MM.1S (cell line): ENCODE data around the gene MR1.
"Not testable (repeated sequence)": the region's sequence is repeated elsewhere in the genome, so short reads cannot be mapped to it uniquely, and the experiment has no call there.

ENCODE experiments used
- DNase-seq: peaks from one replicate; pipeline ENCODE4 v3.0.0-alpha.2; 2015
- H2AFZ ChIP-seq: fragments of 300-600 bp; sonication (generic); 2 replicates; pipeline ENCODE4 v1.6.0; 2016; ENCODE audit warnings: antibody characterized with exemption, low read length
- H3F3A ChIP-seq: fragments of 300-600 bp; sonication (generic); 2 replicates; pipeline ENCODE4 v1.6.1; 2016; ENCODE audit warnings: mild to moderate bottlenecking, antibody characterized with exemption, low read length, moderate library complexity, mixed read lengths; ENCODE audit not compliant: insufficient read depth
- H3K27ac ChIP-seq: fragments of 300-600 bp; sonication (generic); 2 replicates; pipeline ENCODE4 v1.5.1; 2016; ENCODE audit warnings: mild to moderate bottlenecking, low read length
- H3K27me3 ChIP-seq: fragments of 300-600 bp; sonication (generic); replicated peaks from 2 replicates; pipeline ENCODE4 v1.6.0; 2016; ENCODE audit warnings: low read length; ENCODE audit not compliant: insufficient read depth
- H3K36me3 ChIP-seq: fragments of 300-600 bp; sonication (generic); replicated peaks from 2 replicates; pipeline ENCODE4 v1.6.1; 2016; ENCODE audit warnings: mild to moderate bottlenecking, low read length, mixed read lengths; ENCODE audit not compliant: insufficient read depth
- H3K4me1 ChIP-seq: fragments of 300-600 bp; sonication (generic); 2 replicates; pipeline ENCODE4 v1.6.1; 2016; ENCODE audit warnings: low read length, mixed read lengths
- H3K4me2 ChIP-seq: fragments of 300-600 bp; sonication (generic); 2 replicates; pipeline ENCODE4 v1.6.0; 2016; ENCODE audit warnings: low read depth, low read length
- H3K4me3 ChIP-seq: fragments of 300-600 bp; sonication (generic); 2 replicates; pipeline ENCODE4 v1.5.1; 2016; ENCODE audit warnings: low read length, mixed read lengths
- H3K79me2 ChIP-seq: fragments of 300-600 bp; sonication (generic); 2 replicates; pipeline ENCODE4 v1.6.1; 2016; ENCODE audit warnings: mixed run types, low read length, mixed read lengths
- H3K9ac ChIP-seq: fragments of 300-600 bp; sonication (generic); 2 replicates; pipeline ENCODE4 v1.6.1; 2016; ENCODE audit warnings: low read length, mixed read lengths
- H3K9me2 ChIP-seq: fragments of 300-600 bp; sonication (generic); replicated peaks from 2 replicates; pipeline ENCODE4 v1.6.1; 2016; ENCODE audit warnings: mild to moderate bottlenecking, low read length, mixed read lengths; ENCODE audit not compliant: insufficient read depth
- H3K9me3 ChIP-seq: fragments of 300-600 bp; sonication (generic); replicated peaks from 2 replicates; pipeline ENCODE4 v1.6.1; 2016; ENCODE audit warnings: mild to moderate bottlenecking, low read length, mixed read lengths; ENCODE audit not compliant: insufficient read depth
- H4K20me1 ChIP-seq: fragments of 300-600 bp; sonication (generic); 2 replicates; pipeline ENCODE4 v1.6.1; 2016; ENCODE audit warnings: mild to moderate bottlenecking, low read length, moderate library complexity, mixed read lengths; ENCODE audit not compliant: insufficient read depth
- CTCF ChIP-seq: fragments of 300-600 bp; sonication (generic); IDR thresholded peaks from 2 replicates; pipeline ENCODE4 v1.5.1; 2016; ENCODE audit warnings: antibody characterized with exemption, low read length, mixed read lengths
- EZH2 ChIP-seq: fragments of 300-600 bp; sonication (generic); optimal IDR thresholded peaks from 2 replicates; pipeline ENCODE3; 2017; ENCODE audit warnings: low read depth, mild to moderate bottlenecking, antibody characterized with exemption, low read length, mixed read lengths
- EZH2phosphoT487 ChIP-seq: fragments of 300-600 bp; sonication (generic); IDR thresholded peaks from 2 replicates; pipeline ENCODE4 v1.6.1; 2018; ENCODE audit warnings: antibody characterized with exemption, low read length

MR1 gene

GRCh38 chr1:181028615-181029014 is 5.2 kb upstream of the MR1 start:
- Histone ChIP-seq H2AFZ (no peak overlapping the region), H3K4me3 (no peak overlapping the region), H3K79me2 (no peaks in the 10 kb centered on the region), H3K9me2 (no peaks in the 10 kb centered on the region), H3K9me3 (no peaks in the 10 kb centered on the region), H3F3A (peaks cover 4% of the 10 kb centered on the region; the same call in 1 of the 2 replicates), H3K4me2 (no peak overlapping the region), H3K9ac (no peak overlapping the region), H3K4me1 (peaks cover 9% of the 10 kb centered on the region), H3K27ac (no peak overlapping the region), H4K20me1 (no peaks in the 10 kb centered on the region), H3K36me3 (no peaks in the 10 kb centered on the region), H3K27me3 (0 out of 2 replicates have a peak, but pooled peaks cover 3% of the 10 kb centered on the region)
- DNase-seq: no peak
- no peak for TF ChIP-seq CTCF
- TF ChIP-seq EZH2: no peak
- TF ChIP-seq EZH2phosphoT487: no peak

GRCh38 chr1:181032535-181032934 is 1.2 kb upstream of the MR1 start:
- H3K4me1 ChIP-seq: peaks cover 17% of the 10 kb centered on the region

GRCh38 chr1:181033128-181033798 is 520 bp upstream of the MR1 start:
- Histone ChIP-seq H3K79me2 (peaks cover 37% of the 10 kb centered on the region), H3K9me3 (no peaks in the 10 kb centered on the region), H3F3A (peaks cover 3% of the 10 kb centered on the region; the same call in 1 of the 2 replicates), H3K27ac (peak overlapping the region; percentile 65), H3K4me2 (peak overlapping the region; percentile 70), H3K4me1 (peaks cover 20% of the 10 kb centered on the region), H3K4me3 (peak overlapping the region; percentile 70), H4K20me1 (no peaks in the 10 kb centered on the region), H3K36me3 (no peaks in the 10 kb centered on the region), H3K9me2 (no peaks in the 10 kb centered on the region), H3K9ac (peak overlapping the region; percentile 72), H3K27me3 (no peaks in the 10 kb centered on the region), H2AFZ (peak overlapping the region; percentile 86)
- DNase-seq: no peak
- no peak for TF ChIP-seq CTCF
- no peak for TF ChIP-seq EZH2phosphoT487
- TF ChIP-seq EZH2: no peak

More at GRCh38 chr1:181032535-181032934, 1.2 kb upstream of the MR1 start:
- Histone ChIP-seq H3K9ac (no peak overlapping the region), H4K20me1 (no peaks in the 10 kb centered on the region), H2AFZ (peak overlapping the region; percentile 86), H3K27ac (no peak overlapping the region), H3K9me2 (no peaks in the 10 kb centered on the region), H3K4me3 (no peak overlapping the region), H3K9me3 (no peaks in the 10 kb centered on the region), H3K4me2 (peak overlapping the region; percentile 70; the same call in 1 of the 2 replicates), H3K79me2 (peaks cover 37% of the 10 kb centered on the region), H3K36me3 (no peaks in the 10 kb centered on the region), H3K27me3 (no peaks in the 10 kb centered on the region), H3F3A (no peaks in the 10 kb centered on the region)
- no peak for DNase-seq
- TF ChIP-seq EZH2phosphoT487 (no peak), CTCF (no peak), EZH2 (no peak)

- not testable (repeated sequence) for H3F3A ChIP-seq, H2AFZ ChIP-seq, H3K27ac ChIP-seq, H3K4me2 ChIP-seq, H3K9ac ChIP-seq, H3K27me3 ChIP-seq, H4K20me1 ChIP-seq, H3K4me3 ChIP-seq, DNase-seq, H3K9me3 ChIP-seq, H3K36me3 ChIP-seq, H3K9me2 ChIP-seq
- H3K4me1 ChIP-seq: peaks cover 21% of the 10 kb centered on the region
- H3K79me2 ChIP-seq: peaks cover 47% of the 10 kb centered on the region
Measured at GRCh38 chr1:181035210-181035609, 1.4 kb downstream of the MR1 start.
